ENCODE measurements around the gene VCPKMT.

VCPKMT gene

DNA sequence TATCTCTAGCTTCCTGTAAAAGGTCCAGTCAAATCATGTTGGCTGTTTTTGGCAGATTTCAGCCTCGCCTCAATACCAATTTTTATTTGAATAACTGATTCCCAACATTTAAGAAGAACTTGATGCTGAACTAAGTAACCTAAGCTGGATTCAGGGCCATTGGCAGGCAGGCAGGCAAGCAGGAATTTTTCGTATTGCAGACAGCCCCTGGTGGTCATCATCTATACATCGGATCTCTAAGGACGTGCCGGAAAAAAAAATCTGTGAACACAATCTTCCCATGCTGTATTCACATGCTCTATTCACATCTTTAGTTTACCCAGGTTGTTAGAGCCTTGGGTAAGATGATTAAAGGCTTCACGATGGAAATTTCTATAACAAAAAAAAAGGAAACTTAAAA is 7.0 kb downstream of the VCPKMT start:
- in situ Hi-C loops (cut with HindIII; ENCODE audit: low sequenced_read_pairs): no loop called here
- TF ChIP-seq, protein P1, sequence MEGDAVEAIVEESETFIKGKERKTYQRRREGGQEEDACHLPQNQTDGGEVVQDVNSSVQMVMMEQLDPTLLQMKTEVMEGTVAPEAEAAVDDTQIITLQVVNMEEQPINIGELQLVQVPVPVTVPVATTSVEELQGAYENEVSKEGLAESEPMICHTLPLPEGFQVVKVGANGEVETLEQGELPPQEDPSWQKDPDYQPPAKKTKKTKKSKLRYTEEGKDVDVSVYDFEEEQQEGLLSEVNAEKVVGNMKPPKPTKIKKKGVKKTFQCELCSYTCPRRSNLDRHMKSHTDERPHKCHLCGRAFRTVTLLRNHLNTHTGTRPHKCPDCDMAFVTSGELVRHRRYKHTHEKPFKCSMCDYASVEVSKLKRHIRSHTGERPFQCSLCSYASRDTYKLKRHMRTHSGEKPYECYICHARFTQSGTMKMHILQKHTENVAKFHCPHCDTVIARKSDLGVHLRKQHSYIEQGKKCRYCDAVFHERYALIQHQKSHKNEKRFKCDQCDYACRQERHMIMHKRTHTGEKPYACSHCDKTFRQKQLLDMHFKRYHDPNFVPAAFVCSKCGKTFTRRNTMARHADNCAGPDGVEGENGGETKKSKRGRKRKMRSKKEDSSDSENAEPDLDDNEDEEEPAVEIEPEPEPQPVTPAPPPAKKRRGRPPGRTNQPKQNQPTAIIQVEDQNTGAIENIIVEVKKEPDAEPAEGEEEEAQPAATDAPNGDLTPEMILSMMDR (IDR thresholded peaks at IDR 0.05; ENCODE audit: low read depth, low read length, missing control alignments): peak; percentile 48
- peak; percentile 4 for DNase-seq (ENCODE audit: low read depth)
- H3K4me3 ChIP-seq (ENCODE audit: low read depth, low read length): no peak overlapping the region

DNA sequence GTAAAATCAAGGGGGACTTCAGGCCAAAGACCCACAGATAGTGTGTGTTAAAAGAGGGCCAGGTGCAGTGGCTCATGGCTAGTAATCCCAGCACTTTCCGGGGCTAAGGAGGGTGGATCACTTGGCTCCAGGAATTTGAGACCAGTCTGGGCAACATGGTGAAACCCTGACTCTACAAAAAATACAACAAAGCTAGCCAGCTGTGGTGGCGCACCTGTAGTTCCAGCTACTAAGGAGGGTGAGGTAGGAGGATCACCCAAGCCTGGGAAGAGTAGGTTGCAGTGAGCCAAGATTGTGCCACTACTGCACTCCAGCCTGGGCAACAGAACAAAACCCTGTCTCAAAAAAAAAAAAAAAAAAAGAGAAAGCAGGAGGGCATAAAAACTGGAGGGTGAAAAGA is 8.5 kb downstream of the VCPKMT start:
- H3K4me3 ChIP-seq (ENCODE audit: low read depth, low read length): no peak overlapping the region
- DNase-seq (ENCODE audit: low read depth): no peak
- TF ChIP-seq, protein P1 (IDR thresholded peaks at IDR 0.05; ENCODE audit: low read depth, low read length, missing control alignments): no peak
- in situ Hi-C loops (cut with HindIII; ENCODE audit: low sequenced_read_pairs): no loop called here

DNA sequence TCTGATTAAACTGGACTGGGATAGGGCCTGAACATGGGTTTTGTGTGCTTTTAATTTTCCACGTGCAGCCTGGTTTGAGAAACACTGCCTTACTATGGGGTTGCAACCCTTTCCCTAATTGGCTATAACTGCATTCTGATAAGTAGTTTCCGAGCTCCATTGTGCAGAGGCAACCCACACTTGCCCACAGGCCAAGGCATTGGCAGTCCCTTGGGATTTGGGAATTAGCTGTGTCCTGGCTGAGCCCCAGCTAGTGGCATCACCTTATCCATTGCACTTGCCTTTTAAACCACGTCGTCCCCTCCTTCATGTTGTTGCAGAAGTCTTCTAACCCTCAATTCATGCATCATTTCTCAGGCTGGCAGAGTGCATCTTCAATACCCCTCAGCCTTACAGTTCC is 10.2 kb downstream of the VCPKMT start:
- in situ Hi-C loops (cut with HindIII; ENCODE audit: low sequenced_read_pairs): no loop called here
- no peak overlapping the region for H3K4me3 ChIP-seq (ENCODE audit: low read depth, low read length)

DNA sequence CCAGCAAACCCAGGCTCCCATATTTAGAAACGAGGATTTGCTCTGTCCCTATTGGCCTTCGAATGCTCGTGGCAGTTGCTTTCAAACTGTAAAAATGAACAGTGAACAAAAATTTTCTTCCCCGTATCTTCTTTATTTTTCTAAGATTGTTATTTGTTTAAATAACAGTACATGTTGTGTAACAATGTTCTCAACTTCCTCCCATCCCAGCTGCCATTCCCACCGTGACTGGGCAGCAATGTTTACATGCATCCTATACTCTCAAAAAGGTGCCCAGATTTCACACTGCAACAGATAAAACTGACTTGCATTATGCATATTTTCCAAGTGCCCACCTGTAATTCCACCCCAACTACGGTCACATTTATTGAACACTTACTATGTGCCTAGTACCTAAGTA is 12.8 kb downstream of the VCPKMT start:
- TF ChIP-seq, protein P1 (IDR thresholded peaks at IDR 0.05; ENCODE audit: low read depth, low read length, missing control alignments): no peak
- in situ Hi-C loops (cut with HindIII; ENCODE audit: low sequenced_read_pairs): no loop called here
- no peak overlapping the region for H3K4me3 ChIP-seq (ENCODE audit: low read depth, low read length)
- DNase-seq (ENCODE audit: low read depth): no peak

More for the DNA sequence above, 10.2 kb downstream of the VCPKMT start:
- no peak for DNase-seq (ENCODE audit: low read depth)
- TF ChIP-seq, protein P1 (IDR thresholded peaks at IDR 0.05; ENCODE audit: low read depth, low read length, missing control alignments): no peak

DNA sequence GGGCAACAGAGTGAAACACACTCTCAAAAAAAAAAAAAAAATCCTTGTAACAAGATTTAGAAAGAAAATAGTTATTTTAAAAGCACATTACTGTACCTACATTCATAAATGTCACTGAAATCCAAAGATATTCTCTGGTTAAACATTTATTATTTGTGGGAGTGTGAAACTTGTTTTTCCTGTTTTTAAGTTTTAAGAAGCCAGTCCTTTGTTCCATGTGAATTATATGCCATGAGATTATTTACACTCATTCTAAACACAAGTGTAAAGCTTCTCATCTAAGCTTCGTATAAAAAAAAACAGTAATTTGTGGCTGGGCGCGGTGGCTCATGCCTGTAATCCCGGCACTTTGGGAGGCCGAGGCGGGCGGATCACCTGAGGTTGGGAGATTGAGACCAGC is 15.0 kb downstream of the VCPKMT start:
- no peak overlapping the region for H3K4me3 ChIP-seq (ENCODE audit: low read depth, low read length)
- in situ Hi-C loops (cut with HindIII; ENCODE audit: low sequenced_read_pairs): no loop called here
- TF ChIP-seq, protein P1 (IDR thresholded peaks at IDR 0.05; ENCODE audit: low read depth, low read length, missing control alignments): no peak
- DNase-seq (ENCODE audit: low read depth): no peak

DNA sequence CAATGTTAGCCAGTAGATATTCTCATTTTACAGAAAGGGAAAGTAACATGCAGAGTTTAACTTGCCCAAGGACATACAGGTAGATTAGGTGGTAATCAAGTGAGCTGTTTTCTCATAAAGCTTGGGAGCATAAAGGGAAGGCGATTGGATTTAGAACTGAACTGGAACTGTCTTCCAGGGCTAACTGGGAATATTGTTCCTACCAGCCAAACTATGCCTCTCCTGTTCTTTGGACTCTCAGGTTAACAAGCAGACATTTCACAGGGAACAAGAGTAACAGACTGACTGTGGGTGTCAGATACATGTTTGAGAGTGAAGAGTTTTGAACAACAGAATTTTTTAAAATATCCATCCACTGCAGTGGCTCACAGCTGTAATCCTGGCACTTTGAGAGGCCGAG is 15.6 kb downstream of the VCPKMT start:
- TF ChIP-seq, protein P1 (IDR thresholded peaks at IDR 0.05; ENCODE audit: low read depth, low read length, missing control alignments): no peak
- in situ Hi-C loops (cut with HindIII; ENCODE audit: low sequenced_read_pairs): no loop called here
- H3K4me3 ChIP-seq (ENCODE audit: low read depth, low read length): no peak overlapping the region
- DNase-seq (ENCODE audit: low read depth): no peak

DNA sequence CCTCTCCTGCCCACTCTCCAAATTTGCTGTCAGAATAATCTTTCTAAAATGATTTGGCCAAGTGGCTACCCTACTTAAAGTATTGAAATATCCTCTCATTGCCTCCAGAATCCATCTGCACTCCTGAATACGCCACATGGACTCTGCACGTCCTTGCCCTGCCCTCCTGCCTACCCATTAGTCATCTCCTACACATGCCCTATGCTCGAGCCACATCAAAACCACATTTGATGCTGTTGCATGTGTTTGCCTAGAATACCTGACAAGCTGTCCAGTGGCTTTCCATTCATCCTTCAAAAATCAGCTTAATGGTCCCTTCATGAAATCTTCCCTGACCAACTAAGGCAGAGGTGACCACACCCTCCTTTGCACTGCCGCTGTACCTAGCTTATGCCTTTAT is 17.0 kb downstream of the VCPKMT start:
- H3K4me3 ChIP-seq (ENCODE audit: low read depth, low read length): no peak overlapping the region
- DNase-seq (ENCODE audit: low read depth): no peak
- in situ Hi-C loops (cut with HindIII; ENCODE audit: low sequenced_read_pairs): no loop called here
- TF ChIP-seq, protein P1 (IDR thresholded peaks at IDR 0.05; ENCODE audit: low read depth, low read length, missing control alignments): no peak

Data from astrocyte of the cerebellum (primary cell).